ENCODE results near the gene HSPA9.

DNA sequence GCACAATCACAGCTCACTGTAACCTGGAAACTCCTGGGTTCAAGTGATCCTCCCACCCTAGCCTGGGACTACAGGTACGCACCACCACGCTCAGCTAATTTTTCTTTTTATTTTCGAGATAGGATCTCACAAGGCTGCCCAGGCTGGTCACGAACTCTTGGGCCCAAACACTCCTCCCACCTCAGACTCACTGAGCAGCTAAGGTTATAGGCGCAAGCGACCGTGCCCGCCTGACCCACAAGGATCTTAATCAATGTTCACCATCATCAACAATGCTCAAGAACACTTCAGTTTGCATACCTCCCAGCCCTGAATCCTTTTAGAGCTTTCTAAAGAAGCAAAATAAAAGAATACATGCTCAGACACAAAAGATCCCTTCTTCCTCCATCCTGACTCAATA is 45.4 kb downstream of the HSPA9 start:
- TF ChIP-seq POLR2A (IDR thresholded peaks at IDR 0.05): no peak
- TF ChIP-seq, protein P1, sequence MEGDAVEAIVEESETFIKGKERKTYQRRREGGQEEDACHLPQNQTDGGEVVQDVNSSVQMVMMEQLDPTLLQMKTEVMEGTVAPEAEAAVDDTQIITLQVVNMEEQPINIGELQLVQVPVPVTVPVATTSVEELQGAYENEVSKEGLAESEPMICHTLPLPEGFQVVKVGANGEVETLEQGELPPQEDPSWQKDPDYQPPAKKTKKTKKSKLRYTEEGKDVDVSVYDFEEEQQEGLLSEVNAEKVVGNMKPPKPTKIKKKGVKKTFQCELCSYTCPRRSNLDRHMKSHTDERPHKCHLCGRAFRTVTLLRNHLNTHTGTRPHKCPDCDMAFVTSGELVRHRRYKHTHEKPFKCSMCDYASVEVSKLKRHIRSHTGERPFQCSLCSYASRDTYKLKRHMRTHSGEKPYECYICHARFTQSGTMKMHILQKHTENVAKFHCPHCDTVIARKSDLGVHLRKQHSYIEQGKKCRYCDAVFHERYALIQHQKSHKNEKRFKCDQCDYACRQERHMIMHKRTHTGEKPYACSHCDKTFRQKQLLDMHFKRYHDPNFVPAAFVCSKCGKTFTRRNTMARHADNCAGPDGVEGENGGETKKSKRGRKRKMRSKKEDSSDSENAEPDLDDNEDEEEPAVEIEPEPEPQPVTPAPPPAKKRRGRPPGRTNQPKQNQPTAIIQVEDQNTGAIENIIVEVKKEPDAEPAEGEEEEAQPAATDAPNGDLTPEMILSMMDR (IDR thresholded peaks at IDR 0.05): no peak
- TF ChIP-seq EP300 (IDR thresholded peaks at IDR 0.05): no peak
- no peak for TF ChIP-seq POLR2AphosphoS5 (IDR thresholded peaks at IDR 0.05)

Measured in sigmoid colon (tissue), 4 donors.